SKM-1 treated with dmso at 0.1 percent for 144 hours (cell line): ENCODE results near the gene SLC39A13.

Experiments
- DNase-seq: peaks from one replicate; lab custom pipeline; 2025; ENCODE audit not compliant: unreplicated experiment; lab: John Stamatoyannopoulos, UW

SLC39A13 gene

GRCh38 chr11:47383071-47383470 is 25.3 kb upstream of the SLC39A13 start:
- no peak for DNase-seq

- DNase-seq = no peak
These were observed 23.9 kb upstream of the SLC39A13 start for GRCh38 chr11:47384498-47384897.

- peak; percentile 98 for DNase-seq
These were observed 20.3 kb upstream of the SLC39A13 start for GRCh38 chr11:47387944-47388696.

GRCh38 chr11:47388697-47389576 is 19.5 kb upstream of the SLC39A13 start:
- no peak for DNase-seq

GRCh38 chr11:47389577-47390421 is 18.6 kb upstream of the SLC39A13 start:
- DNase-seq = no peak

GRCh38 chr11:47390422-47390760 is 18.0 kb upstream of the SLC39A13 start:
- DNase-seq = no peak

GRCh38 chr11:47391077-47391583 is 17.3 kb upstream of the SLC39A13 start:
- peak; percentile 61 for DNase-seq

GRCh38 chr11:47391711-47392432 is 16.5 kb upstream of the SLC39A13 start:
- DNase-seq = no peak

GRCh38 chr11:47392546-47393162 is 15.7 kb upstream of the SLC39A13 start:
- no peak for DNase-seq

GRCh38 chr11:47393163-47394049 is 15.0 kb upstream of the SLC39A13 start:
- peak; percentile 73 for DNase-seq

GRCh38 chr11:47394050-47394321 is 14.4 kb upstream of the SLC39A13 start:
- DNase-seq = no peak

- peak; percentile 79 for DNase-seq
These were observed 13.8 kb upstream of the SLC39A13 start for GRCh38 chr11:47394322-47395222.

- DNase-seq = no peak
These were observed 13.0 kb upstream of the SLC39A13 start for GRCh38 chr11:47395223-47396048.

- no peak for DNase-seq
These were observed 12.4 kb upstream of the SLC39A13 start for GRCh38 chr11:47396049-47396320.

- DNase-seq = no peak
These were observed 10.4 kb upstream of the SLC39A13 start for GRCh38 chr11:47398011-47398410.

- DNase-seq = no peak
These were observed 9.8 kb upstream of the SLC39A13 start for GRCh38 chr11:47398551-47398950.

- DNase-seq = no peak
These were observed 8.3 kb upstream of the SLC39A13 start for GRCh38 chr11:47399860-47400767.
